Measurements from ENCODE around the gene MARK3.

Gene MARK3

DNA sequence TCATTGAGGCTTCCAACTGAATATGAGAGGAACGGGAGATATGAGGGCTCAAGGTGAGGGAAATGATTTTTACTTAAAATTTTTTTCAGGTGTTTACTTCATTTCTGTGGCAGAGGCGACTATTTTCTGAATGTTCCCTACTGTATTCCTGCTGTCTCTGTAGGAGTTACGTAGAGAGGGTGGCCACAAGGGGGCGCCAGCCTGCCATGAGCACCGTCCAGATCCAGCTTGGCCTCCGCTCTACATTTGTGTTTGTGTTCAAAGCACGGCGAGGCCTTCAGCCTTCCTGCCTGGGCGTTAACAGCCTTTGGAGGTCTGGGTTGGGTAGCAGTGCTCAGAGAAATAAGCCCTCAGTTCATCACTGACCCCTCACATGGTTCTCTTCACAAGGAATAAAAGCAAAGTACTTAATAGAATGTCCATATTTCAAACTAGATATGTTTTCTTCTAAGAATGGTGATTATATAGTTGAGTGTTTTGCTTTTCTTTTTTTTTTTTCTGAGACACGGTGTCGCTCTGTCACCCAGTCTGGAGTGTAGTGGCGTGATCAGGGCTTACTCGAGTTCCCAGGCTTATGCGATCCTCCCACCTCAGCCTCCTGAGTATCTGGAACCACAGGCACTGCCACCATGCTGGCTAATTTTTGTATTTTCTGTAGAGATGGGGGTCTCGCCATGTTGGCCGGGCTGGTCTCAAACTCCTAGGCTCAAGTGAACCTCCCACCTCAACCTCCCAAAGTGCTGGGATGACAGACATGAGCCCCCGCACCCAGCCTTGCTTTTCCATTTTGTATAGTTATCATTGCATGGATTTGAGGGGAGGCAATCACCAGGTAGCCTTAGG is 115.2 kb downstream of the MARK3 start:
- peak; percentile 92 for DNase-seq
- peaks cover 11% of the 10 kb centered on the region for H3K4me1 Mint-ChIP-seq
- H3K4me3 Mint-ChIP-seq = no peak overlapping the region
- no peak overlapping the region for H3K27ac Mint-ChIP-seq
- TF ChIP-seq, protein P1, sequence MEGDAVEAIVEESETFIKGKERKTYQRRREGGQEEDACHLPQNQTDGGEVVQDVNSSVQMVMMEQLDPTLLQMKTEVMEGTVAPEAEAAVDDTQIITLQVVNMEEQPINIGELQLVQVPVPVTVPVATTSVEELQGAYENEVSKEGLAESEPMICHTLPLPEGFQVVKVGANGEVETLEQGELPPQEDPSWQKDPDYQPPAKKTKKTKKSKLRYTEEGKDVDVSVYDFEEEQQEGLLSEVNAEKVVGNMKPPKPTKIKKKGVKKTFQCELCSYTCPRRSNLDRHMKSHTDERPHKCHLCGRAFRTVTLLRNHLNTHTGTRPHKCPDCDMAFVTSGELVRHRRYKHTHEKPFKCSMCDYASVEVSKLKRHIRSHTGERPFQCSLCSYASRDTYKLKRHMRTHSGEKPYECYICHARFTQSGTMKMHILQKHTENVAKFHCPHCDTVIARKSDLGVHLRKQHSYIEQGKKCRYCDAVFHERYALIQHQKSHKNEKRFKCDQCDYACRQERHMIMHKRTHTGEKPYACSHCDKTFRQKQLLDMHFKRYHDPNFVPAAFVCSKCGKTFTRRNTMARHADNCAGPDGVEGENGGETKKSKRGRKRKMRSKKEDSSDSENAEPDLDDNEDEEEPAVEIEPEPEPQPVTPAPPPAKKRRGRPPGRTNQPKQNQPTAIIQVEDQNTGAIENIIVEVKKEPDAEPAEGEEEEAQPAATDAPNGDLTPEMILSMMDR (IDR thresholded peaks at IDR 0.05) = peak; percentile 96
- no peaks in the 10 kb centered on the region for H3K9me3 Mint-ChIP-seq
- H3K27me3 Mint-ChIP-seq (ENCODE audit: low read depth, poor library complexity) = no peaks in the 10 kb centered on the region
- H3K36me3 Mint-ChIP-seq (ENCODE audit: low read depth) = peaks cover 50% of the 10 kb centered on the region

DNA sequence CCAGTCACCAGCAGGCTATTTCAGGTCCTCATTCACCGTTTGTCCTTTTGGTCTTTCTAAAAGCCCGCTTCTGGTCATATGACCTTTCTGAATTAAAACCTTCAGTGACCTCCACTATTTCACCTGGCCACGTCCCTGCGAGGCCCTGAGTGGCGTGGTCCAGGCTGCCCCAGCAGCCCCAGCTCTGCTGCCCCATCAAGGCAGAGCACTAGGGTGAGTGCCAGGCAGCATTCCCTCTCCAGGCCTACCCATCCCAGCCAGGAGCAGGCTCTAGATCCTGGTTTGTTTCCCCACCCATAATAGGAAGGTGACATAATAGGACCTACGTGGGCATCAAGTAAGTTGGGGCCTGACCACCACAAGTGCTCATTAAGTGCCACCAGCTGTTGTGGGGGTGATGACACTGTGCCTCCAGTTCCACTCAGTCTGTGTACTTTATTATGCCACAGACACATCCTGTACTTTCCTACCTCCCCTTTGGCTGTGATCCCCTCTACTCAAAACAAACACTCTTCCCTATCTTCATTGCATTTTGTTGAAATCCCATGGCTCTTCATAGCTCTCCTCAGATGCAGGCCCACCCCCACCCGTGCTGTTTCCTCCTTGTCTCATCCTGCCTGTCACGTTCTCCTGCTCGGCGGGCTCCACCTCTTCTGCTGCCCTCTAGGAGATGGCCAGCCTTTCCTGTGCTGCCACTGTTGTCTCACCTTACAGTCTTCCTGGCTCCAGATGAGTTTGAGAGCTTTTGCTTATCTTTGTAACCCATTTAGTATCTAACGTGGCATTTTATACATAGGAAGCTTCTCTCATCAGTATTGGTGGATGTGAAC is 116.0 kb downstream of the MARK3 start:
- TF ChIP-seq, protein P1 (IDR thresholded peaks at IDR 0.05) = no peak
- Mint-ChIP-seq H3K27me3 (ENCODE audit: low read depth, poor library complexity) (no peaks in the 10 kb centered on the region), H3K4me3 (no peak overlapping the region), H3K27ac (no peak overlapping the region), H3K9me3 (no peaks in the 10 kb centered on the region), H3K4me1 (peaks cover 11% of the 10 kb centered on the region), H3K36me3 (ENCODE audit: low read depth) (peaks cover 45% of the 10 kb centered on the region)
- no peak for DNase-seq

DNA sequence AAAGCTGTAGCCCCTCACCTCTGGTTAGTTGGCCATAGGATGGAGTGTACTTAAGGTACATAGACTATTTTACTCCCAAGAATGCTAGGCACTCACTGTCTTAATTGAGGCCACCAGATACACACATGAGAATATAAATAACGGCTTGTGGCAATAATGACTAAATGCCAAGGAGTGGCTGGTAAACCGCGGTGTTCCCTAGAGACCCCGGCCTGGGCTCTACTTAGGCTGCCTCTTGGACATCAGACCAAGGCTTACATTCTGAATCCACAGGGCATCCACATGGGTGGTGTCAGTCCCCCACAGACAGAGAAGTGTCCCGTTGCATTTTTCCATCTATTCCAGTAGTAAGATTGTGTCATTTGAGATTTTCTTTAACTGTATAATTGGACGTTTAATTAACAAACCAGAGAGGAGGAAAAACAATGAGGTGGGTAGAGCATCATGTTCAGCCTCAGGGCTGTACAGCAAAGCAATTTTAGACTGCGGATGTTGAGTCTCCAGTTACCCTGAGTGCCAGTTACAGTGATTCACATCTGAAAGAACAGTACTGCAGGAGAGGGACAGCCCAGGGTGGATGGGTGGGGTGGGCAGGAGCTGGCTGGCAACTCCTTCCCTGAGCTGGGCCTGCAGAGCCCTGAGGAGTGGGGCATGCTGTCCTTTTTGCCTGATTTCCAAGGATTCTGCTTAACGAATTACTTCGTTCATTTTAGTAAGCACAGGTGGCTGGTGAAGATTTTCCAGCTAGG is 116.9 kb downstream of the MARK3 start:
- TF ChIP-seq, protein P1 (IDR thresholded peaks at IDR 0.05) = no peak
- H3K27ac Mint-ChIP-seq = no peak overlapping the region
- H3K9me3 Mint-ChIP-seq = no peaks in the 10 kb centered on the region
- peaks cover 45% of the 10 kb centered on the region for H3K36me3 Mint-ChIP-seq (ENCODE audit: low read depth)
- DNase-seq = no peak
- H3K4me1 Mint-ChIP-seq = peaks cover 11% of the 10 kb centered on the region
- no peaks in the 10 kb centered on the region for H3K27me3 Mint-ChIP-seq (ENCODE audit: low read depth, poor library complexity)
- H3K4me3 Mint-ChIP-seq = no peak overlapping the region

DNA sequence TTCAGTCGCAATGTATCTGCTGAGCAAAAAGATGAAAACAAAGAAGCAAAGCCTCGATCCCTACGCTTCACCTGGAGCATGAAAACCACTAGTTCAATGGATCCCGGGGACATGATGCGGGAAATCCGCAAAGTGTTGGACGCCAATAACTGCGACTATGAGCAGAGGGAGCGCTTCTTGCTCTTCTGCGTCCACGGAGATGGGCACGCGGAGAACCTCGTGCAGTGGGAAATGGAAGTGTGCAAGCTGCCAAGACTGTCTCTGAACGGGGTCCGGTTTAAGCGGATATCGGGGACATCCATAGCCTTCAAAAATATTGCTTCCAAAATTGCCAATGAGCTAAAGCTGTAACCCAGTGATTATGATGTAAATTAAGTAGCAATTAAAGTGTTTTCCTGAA is 117.7 kb downstream of the MARK3 start:
- Mint-ChIP-seq H3K9me3 (no peaks in the 10 kb centered on the region), H3K4me1 (peaks cover 11% of the 10 kb centered on the region), H3K27ac (no peak overlapping the region), H3K36me3 (ENCODE audit: low read depth) (peaks cover 52% of the 10 kb centered on the region), H3K4me3 (no peak overlapping the region), H3K27me3 (ENCODE audit: low read depth, poor library complexity) (no peaks in the 10 kb centered on the region)
- TF ChIP-seq, protein P1 (IDR thresholded peaks at IDR 0.05) = no peak
- no peak for DNase-seq

DNA sequence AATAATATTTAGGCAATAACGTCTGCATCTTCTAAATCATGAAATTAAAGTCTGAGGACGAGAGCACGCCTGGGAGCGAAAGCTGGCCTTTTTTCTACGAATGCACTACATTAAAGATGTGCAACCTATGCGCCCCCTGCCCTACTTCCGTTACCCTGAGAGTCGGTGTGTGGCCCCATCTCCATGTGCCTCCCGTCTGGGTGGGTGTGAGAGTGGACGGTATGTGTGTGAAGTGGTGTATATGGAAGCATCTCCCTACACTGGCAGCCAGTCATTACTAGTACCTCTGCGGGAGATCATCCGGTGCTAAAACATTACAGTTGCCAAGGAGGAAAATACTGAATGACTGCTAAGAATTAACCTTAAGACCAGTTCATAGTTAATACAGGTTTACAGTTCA is 118.1 kb downstream of the MARK3 start:
- H3K4me3 Mint-ChIP-seq = no peak overlapping the region
- H3K27me3 Mint-ChIP-seq (ENCODE audit: low read depth, poor library complexity) = no peaks in the 10 kb centered on the region
- peaks cover 11% of the 10 kb centered on the region for H3K4me1 Mint-ChIP-seq
- peaks cover 52% of the 10 kb centered on the region for H3K36me3 Mint-ChIP-seq (ENCODE audit: low read depth)
- TF ChIP-seq, protein P1 (IDR thresholded peaks at IDR 0.05) = no peak
- no peaks in the 10 kb centered on the region for H3K9me3 Mint-ChIP-seq
- no peak for DNase-seq
- H3K27ac Mint-ChIP-seq = peak overlapping the region; percentile 26

All from nephron progenitor cell (in vitro differentiated cells).